ENCODE data around the gene CEP120.

DNA sequence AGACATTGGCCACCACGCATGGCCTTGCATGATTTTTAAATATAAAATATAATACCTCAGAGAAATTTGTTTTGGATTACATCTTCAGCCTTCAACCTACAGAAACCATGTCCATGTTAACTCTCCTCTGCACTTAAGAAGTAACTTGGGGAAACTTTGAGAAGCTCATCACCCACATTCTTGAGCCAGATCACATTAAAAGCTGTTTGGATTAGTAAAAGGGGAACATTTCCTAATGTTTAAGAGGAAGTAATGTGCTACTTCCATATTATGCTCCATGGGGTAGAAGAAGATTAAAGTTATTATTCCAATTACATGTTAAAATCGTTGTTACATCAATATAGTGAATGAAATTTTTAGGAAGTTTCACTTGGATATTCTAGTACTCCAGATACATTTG lies 10.4 kb upstream of the CEP120 start:
- TF ChIP-seq CTCF (IDR thresholded peaks at IDR 0.05) (no peak), POLR2A (IDR thresholded peaks at IDR 0.05) (no peak)
